NK-92 (cell line): Measurements from ENCODE around the gene C12orf60.
A peak's percentile ranks its signal among the peaks of the same experiment; 100 is the strongest.
"Not testable (repeated sequence)": the region's sequence is repeated elsewhere in the genome, so short reads cannot be mapped to it uniquely, and the experiment has no call there.

Experiments
- DNase-seq: peaks from one replicate; lab custom pipeline; 2025; ENCODE audit not compliant: unreplicated experiment; lab: John Stamatoyannopoulos, UW

C12orf60 gene, protein sequence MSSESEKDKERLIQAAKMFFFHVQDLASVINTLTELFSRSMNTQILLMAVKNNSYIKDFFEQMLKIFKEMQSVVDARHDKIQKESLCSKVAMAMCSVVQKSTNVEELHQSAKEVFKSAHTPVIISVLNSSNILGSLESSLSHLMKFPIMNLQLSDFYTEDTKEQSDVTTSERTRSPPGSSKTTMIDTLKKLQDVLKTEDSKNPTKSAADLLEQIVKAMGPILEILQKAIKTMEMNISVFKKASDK

DNA sequence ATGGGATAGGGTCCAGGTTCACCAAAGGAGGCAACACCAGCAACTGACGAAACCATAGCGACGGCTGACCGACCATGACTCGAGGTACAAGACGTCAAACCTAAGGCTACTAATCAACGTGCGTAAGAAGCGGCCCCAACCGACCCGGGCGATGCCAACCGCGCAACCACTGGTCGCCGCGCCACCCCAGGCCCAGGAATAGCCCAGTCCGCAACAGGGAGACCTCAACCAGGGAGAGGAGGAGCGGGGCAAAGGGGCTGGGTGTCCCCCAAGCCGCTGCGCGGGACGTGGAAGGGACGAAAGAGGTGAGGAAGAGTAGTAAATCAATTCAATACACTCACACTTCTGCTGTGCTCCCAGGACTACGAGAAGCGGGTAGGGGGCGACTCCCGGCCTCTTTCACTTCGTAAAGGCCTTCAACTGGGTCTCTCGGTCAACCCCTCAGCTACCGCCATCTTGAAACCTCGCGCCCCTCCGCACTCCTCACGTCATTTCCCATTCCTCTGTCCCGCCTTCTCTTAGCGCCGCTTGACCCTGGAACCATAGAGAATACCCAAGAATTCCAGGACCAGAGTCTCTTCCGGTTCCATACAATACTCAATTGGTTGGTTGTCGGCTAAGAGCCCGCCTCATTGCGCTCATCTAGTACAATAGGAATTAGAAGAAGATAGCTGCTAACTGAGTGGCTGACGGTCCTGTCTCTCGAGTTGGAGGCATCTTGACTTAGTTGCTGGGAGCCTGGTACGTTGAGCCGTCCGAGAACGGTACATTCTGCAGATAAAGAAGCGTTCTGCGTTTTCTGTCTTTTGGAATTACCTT lies at the start of gene C12orf60, which contains the start of gene WBP11:
TSS of gene C12orf60 (plus strand) at position 660 of the 819 bp plus-strand sequence. CDS start 19,266 bp downstream, outside the sequence.
TSS of gene WBP11 (minus strand) at position 468 of the 819 bp plus-strand sequence. CDS start 2,095 bp downstream, outside the sequence.
- DNase-seq, result peak; percentile 50

DNA sequence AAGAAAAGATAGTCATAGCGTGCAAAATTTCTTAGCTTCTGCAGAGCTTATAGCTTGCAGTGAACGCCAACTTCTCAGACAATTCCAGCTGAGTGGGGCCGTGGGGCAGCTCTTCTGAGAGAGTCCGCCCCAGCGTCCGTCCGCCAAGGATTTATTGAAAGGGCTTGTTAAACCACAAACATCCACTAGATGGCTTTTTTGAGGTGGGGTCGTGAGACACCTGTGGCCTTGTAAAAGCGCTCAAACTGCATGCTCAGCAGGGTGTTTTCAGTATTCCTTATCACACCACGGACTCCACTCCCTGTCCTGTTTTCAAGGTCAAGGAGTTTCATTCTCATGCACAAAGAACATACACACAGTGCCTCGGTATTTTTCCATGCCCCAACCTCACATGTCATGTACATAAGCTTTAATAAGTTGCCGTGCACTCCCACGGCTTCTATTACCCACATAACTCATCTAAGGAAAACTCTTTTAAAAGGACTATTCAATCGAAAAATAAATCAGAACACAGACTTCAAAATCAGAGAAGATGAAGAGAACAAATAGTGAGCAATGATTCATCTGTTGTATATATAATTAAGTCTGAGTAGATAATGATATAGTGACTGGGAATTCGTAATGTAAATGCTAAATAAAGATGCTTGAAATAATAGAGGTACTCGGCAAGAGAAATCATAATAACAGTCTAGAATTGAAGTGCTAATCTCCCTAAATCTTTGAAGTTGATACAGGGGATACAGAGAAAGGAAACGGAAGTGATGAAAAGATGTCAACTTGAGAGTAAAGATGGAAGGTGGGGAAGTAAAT lies 46.9 kb upstream of the C12orf60 start:
- DNase-seq, result no peak

DNA sequence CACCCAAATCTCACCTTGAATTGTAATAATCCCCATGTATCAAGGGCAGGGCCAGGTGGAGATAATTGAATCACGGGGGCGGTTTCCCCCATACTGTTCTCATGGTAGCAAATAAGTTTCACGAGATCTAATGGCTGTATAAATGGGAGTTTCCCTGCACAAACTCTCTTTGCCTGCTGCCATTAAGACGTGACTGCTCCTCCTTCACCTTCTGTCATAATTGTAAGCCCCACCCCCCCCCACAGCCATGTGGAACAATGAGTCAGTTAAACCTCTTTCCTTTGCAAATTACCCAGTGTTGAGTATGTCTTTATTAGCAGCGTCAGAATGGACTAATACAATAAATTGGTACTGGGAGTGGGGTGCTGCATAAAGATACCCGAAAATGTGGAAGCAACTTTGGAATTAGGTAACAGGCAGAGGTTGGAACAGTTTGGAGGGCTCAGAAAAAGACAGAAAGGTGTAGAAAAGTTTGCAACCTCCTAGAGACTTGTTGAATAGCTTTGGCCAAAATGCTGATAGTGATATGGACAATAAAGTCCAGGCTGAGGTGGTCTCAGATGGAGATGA lies 43.7 kb upstream of the C12orf60 start:
- DNase-seq, result not testable (repeated sequence)

DNA sequence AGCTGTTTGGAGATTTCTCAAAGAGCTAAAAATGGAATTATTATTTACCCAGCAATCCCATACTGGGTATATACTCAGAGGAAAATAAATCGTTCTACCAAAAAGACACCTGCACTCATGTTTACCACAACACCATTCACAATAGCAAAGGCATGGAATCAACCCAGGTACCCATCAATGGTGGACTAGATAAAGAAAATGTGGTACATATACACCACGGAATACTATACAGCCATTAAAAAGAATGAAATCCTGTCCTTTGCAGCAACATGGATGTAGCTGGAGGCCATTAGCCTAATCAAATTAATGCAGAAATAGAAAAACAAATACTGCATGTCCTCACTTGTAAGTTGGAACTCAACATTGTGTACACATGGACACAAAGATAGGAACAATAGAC lies 38.1 kb upstream of the C12orf60 start:
- DNase-seq, result no peak

DNA sequence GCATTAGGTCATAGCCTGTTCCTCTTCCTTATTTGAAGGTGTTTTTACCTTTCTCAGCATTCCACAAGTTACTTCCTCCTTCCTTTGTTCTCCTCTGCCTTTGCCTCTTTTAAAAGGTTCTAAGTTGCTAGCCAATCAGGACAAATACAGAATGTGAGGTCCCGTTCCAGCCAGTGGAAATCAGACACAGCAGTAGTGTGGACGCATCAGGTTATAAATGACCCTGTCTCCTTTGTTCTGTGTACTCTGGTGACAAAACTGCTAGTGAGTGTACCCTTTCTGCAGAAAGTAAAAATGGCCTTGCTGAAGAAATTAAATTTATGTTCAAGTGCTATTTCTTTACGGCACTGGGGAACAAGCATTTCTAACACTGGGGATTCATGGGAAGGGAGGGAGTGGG lies 37.5 kb upstream of the C12orf60 start:
- DNase-seq, result not testable (repeated sequence)

DNA sequence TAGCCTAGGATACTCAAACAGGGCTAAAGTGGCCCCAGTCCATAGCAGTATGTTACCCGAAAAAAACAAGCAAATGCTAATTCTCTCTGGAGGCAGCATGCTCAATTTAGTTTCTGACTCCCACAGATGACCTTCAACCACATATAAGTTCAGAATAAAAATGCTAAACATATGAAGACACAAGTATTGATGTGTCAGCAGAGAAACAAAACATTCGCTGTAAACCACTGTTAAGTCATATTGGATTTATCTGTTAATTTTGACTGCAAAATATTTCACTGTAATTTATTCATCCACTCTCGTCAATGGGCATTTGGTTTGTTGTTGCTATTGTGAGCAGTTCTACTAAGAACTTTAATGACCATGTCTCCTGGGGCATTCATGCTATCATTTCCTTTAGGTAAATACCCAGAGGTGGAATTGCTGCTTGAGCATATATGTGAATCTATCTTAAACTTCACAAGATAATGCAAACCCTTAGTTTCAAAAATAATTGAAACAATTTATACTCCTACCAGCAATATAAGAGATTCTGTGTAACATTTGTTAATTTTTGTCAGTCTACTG lies 36.7 kb upstream of the C12orf60 start:
- no peak for DNase-seq

DNA sequence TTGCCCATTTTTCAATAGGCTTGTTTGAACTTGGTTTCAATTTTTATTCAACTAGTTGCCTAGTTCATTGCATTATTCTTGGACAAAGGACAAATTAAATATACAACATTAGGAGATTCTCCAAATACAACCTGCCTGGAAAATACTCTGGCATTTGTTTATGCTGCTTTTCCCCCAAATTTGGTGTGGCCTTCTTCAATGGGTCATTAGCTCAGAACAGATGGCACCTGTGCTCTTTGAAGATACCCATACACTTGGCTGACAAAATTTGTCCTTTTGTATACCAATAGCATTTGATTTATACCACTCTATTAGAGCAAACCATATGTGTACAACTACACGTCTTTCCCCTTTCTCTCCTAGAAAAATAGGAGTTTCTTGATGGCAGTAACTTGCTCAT lies 35.9 kb upstream of the C12orf60 start:
- DNase-seq, result no peak

DNA sequence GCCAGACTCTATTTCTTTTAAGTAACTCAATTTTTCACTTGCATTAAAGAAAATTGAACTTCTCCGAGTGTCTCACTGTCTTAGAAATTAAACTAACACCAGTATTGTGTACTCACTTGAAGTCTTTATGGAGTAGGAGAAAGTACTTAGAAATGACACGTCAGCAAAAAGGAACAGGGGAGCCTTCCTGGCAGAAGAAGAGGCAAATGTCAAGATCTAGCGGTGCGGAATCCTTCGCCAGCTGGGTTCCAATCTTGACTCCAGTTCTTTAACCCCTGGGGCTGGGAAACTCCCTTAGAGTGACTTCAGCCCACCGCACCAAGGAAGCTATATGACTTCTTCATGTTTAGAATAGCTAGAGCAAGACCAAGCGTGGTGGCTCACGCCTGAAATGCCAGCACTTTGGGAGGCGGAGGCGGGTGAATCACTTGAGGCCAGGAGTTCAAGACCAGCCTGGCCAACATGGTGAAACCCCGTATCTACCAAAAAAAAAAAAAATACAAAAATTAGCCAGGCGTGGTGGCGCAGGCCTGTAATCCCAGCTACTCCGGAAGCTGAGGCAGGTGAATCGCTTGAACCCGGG lies 34.6 kb upstream of the C12orf60 start:
- DNase-seq, result no peak

DNA sequence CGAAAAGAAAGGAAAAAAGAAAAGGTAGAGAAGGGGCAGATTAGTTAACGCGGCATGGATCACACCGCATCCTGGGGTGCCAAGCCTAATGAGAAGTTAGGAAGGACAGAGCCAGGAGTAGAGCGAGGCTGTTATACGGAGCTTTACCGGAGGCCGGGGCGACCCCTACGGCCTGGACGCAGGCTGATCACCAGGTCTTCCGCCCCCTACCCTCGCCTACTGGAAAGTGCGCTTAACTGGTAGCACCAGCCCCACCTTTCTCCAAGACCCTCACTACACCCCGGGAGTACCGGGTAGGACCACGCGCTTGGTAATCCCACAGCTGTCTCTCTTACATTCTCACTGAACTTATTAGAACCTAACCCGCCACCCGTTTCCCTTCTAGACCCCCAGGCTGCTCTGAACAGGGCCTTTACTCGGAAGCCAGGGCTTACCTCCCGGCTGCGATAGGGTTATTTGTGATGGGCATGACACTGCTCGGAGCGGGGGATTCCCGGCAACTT lies 34.0 kb upstream of the C12orf60 start:
- no peak for DNase-seq

DNA sequence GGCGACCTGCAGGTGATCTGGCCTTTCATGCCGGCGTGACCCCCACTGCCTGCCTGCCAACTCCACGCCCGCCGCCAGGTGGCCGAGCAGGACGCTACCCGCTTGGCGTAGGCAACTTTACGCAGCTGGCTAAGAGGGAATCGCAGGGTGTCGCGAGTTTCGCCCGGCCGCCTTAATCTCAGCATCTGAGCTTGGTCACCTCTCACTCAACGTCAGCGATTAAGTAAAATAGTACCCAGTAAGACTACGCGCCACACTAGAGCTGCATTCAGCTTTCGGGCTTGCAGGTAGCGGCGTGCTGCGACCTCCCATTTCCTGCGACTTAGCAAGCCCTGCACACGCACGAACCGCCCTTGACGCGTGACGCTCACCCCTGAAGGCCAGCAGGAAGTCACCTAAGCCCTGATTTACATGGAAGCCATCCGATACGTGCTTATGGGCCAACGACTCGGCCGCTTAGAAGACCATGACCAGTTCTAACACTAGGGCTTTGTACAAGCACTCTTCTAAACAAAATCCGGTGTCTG lies 33.4 kb upstream of the C12orf60 start:
- DNase-seq, result peak; percentile 61

DNA sequence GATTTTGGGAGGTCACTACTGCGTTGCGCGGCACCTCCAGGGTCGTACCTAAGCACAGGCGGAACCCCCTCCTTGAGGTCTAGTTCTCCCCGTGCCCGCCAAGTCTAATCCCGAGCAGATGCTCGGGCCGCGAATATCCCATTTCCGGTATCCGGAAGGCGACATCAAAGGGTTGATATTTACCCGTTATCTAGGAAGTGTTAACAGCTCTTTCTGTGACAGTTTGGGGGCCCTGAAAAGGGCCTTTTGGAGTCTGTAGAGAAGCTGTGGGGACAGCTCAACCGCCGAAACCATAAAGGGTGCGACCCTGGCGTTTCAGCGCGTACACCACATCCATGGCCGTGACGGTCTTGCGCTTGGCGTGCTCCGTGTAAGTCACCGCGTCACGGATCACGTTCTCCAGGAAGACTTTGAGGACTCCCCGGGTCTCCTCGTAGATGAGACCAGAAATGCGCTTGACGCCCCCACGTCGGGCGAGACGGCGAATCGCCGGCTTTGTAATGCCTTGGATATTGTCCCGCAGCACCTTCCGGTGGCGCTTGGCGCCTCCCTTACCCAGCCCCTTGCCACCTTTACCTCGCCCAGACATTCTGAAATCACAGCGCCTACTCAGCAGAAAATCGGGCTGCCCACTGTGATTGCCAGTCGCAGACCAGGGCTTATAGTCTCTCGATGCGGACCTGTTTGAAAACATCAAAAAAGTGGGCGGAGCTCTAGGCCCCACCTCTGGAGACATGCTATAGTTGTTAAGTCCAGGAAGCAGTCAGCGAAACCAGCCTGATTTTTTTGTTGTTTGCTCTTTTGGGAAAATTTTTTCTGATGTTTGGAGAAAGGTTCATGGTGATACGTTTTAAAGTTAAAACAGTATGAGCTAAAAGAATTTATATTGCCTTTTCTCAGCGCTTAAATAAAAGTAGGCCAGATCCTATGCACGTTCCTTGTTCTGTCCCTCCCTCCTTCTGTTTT lies 32.7 kb upstream of the C12orf60 start:
- peak; percentile 39 for DNase-seq

DNA sequence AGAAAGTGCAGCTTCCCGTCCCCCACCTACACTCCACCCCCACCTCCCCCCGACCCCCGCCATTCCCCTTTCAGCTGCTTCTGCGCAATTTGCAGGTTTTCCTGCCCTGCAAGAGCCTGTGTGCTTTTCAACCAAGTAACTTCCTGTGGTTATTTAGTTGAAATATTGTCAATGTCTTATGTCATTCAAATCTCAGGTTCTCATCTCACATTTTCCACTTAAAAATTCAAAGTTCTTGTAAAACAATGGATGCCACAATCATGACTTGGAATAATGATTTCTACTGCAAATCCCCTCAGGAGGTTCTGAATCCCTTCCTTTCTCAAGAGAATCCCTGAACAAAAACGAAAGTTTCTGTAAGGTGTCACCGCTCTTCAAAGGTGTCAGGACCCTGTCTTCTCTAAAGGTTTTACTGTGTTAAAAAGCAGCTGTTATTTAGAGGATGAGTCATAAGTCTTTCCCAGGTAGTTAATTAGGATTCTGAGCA lies 31.8 kb upstream of the C12orf60 start:
- DNase-seq, result no peak

DNA sequence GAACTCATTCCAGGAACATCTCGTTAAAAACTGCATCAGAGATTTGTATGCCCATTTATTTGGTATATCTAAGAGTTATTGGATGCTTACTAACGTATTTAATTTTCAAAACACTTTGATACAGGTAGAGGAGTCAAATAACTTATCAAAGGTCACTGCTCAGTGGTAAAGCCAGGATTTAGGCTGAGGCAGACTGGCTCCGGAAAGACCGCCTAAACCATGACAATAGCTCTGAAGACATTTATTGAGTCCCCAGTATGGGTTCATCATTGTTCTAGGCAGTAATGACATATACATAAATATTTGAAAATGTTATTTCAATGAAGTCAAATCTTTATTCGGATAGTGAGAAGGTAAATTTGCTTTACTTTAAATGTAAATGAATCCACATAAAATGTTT lies 30.5 kb upstream of the C12orf60 start:
- DNase-seq, result no peak

DNA sequence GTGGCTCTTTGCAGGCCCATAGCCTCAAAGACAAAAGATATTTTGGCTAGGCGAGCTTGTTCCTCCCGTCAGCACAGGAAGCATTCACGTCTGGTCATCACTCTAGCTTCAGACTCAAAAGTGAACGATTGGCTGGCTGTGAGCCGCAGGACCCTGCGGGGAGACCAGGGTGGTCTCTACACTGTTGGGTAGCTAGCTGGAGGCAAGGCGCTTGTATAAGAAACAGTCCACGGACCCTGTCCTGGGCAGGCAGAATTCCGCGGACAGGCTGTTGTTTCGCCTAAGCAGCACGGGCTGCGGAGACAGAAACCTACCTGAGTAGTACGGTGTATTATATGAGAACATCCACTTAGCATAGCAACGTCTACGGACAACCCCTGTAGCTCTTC lies 29.8 kb upstream of the C12orf60 start:
- DNase-seq, result no peak

DNA sequence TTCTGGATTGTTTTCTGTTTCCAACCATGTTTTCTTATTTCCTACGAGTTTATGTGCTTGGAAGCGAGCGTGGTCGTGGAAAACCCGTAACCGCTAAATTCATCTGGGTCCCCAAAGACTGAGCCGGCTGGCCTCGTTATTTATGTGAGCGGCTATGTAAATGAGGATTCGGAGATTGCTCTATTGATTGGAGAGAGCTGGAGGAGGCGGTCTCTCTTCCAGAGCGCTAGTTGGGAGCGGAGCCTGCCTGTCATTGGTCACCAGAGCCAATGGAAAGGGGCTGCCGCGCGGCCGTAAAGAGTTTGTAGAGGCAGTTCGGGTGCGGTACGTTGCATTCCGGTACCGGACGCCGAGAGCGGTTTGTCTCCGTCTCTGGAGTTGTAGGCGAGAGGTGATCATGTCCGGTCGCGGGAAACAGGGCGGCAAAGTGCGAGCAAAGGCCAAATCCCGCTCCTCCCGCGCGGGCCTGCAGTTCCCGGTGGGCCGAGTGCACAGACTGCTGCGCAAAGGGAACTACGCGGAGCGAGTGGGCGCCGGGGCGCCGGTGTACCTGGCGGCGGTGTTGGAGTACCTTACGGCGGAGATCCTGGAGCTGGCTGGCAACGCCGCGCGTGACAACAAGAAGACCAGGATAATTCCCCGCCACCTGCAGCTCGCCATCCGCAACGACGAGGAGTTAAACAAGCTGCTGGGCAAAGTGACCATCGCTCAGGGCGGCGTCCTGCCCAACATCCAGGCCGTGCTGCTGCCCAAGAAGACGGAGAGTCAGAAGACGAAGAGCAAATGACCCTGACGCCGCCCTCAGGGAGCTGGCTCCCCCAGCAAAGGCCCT lies 29.2 kb upstream of the C12orf60 start:
- peak; percentile 35 for DNase-seq

DNA sequence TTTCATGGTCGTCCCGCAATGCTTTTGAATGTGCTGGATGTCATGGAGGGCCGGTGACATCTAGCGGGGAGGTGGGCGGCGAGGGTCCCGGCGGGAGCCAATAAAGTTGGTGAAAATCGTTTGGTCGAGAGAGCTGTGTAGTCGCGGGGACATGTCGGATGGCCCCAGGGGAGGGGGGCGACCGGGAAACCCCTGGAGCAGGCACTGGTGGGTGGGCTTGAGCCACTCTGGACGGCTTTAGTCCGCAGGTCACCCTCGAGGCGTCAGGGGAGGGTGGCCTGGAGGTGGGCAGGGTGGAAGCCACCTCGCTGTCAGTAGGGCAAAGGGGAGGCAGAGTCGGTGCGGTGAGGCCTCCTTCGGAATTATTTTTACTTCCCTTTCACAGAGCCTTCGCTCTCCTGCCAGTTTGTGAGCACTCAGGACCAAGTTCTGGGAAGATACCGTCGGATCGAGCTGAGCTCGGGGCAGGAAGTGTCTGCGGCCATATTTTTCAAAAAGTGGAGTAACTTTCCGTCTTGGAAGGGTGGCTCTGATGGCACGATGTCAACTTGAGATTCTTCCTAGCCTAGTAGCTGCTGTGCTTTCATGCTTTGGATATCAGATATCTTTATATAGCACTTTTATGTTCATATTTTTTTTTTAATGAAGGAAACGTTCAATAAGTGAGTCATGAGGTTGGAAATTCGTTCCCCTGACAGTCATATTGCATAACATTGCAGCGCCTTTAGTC lies 28.4 kb upstream of the C12orf60 start:
- DNase-seq, result no peak

DNA sequence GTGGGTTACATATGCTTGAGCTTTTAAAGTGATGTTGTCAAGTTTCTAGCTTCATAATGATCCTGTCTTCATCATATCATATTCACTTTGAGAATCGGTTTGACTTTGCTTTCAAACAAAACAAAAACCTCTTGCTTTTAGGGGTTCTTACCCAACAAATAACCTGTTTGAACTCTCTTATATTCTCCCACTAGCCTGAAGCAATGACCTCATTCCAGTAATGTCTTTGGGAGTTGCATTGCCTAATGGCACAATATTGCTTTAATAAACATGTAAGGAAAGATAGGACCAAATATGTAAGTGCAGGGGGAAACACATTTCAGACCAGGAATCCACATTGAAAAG lies 27.9 kb upstream of the C12orf60 start:
- no peak for DNase-seq
